CD4-positive, alpha-beta T cell treated with Interferon alpha-2 for 1 hour (primary cell): ENCODE data around the gene GDI2.
A peak's percentile ranks its signal among the peaks of the same experiment; 100 is the strongest.
"Not testable (repeated sequence)": the region's sequence is repeated elsewhere in the genome, so short reads cannot be mapped to it uniquely, and the experiment has no call there.

Source experiments
- DNase-seq, 2 donors: peaks; one replicate each; pipeline ENCODE4 v3.0.0-alpha.2; 2020 to 2022

The GDI2 gene

GRCh38 chr10:5777758-5778157 is 35.5 kb downstream of the GDI2 start:
- not testable (repeated sequence) for DNase-seq

GRCh38 chr10:5776881-5777197 is 36.4 kb downstream of the GDI2 start:
- DNase-seq: no peak

GRCh38 chr10:5776136-5776880 is 36.9 kb downstream of the GDI2 start:
- DNase-seq: no peak

GRCh38 chr10:5775685-5776084 is 37.5 kb downstream of the GDI2 start:
- DNase-seq: peak; percentile 80 to 83

- DNase-seq: no peak
Measured at GRCh38 chr10:5774987-5775620, 38.1 kb downstream of the GDI2 start.

- no peak for DNase-seq
Measured at GRCh38 chr10:5766189-5766588, 47.0 kb downstream of the GDI2 start.

GRCh38 chr10:5765617-5766016 is 47.6 kb downstream of the GDI2 start:
- no peak for DNase-seq

- DNase-seq: no peak
Measured at GRCh38 chr10:5764422-5765297, 48.6 kb downstream of the GDI2 start.

- no peak for DNase-seq
Measured at GRCh38 chr10:5762531-5762930, 50.7 kb downstream of the GDI2 start.

- DNase-seq: no peak
Measured at GRCh38 chr10:5761220-5761619, 52.0 kb downstream of the GDI2 start.

- no peak for DNase-seq
Measured at GRCh38 chr10:5760515-5760914, 52.7 kb downstream of the GDI2 start.

GRCh38 chr10:5758927-5759326 is 54.3 kb downstream of the GDI2 start:
- DNase-seq: no peak

- no peak for DNase-seq
Measured at GRCh38 chr10:5757766-5758517, 55.3 kb downstream of the GDI2 start.

- no peak for DNase-seq
Measured at GRCh38 chr10:5752301-5752871, 60.8 kb downstream of the GDI2 start.

- no peak for DNase-seq
Measured at GRCh38 chr10:5751601-5752253, 61.5 kb downstream of the GDI2 start.

GRCh38 chr10:5748394-5748803 is 64.8 kb downstream of the GDI2 start:
- no peak for DNase-seq

GRCh38 chr10:5746197-5746596 is 67.0 kb downstream of the GDI2 start:
- DNase-seq: no peak

- DNase-seq: no peak
Measured at GRCh38 chr10:5744849-5745248, 68.4 kb downstream of the GDI2 start.

- no peak for DNase-seq
Measured at GRCh38 chr10:5743736-5744135, 69.5 kb downstream of the GDI2 start.

- DNase-seq: no peak
Measured at GRCh38 chr10:5742116-5742515, 71.1 kb downstream of the GDI2 start.

- DNase-seq: no peak
Measured at GRCh38 chr10:5741276-5741675, 72.0 kb downstream of the GDI2 start.

- DNase-seq: no peak
Measured at GRCh38 chr10:5738427-5738826, 74.8 kb downstream of the GDI2 start.
